HUDEP-2 (cell line): ENCODE data around the gene DIO1.
"Not testable (repeated sequence)": the region's sequence is repeated elsewhere in the genome, so short reads cannot be mapped to it uniquely, and the experiment has no call there.

Experiments used
- DNase-seq, 76 experiments: peaks; one replicate each; lab custom pipeline; 2025; ENCODE audit not compliant: unreplicated experiment in 76 of 76; lab: John Stamatoyannopoulos, UW

Gene DIO1

DNA sequence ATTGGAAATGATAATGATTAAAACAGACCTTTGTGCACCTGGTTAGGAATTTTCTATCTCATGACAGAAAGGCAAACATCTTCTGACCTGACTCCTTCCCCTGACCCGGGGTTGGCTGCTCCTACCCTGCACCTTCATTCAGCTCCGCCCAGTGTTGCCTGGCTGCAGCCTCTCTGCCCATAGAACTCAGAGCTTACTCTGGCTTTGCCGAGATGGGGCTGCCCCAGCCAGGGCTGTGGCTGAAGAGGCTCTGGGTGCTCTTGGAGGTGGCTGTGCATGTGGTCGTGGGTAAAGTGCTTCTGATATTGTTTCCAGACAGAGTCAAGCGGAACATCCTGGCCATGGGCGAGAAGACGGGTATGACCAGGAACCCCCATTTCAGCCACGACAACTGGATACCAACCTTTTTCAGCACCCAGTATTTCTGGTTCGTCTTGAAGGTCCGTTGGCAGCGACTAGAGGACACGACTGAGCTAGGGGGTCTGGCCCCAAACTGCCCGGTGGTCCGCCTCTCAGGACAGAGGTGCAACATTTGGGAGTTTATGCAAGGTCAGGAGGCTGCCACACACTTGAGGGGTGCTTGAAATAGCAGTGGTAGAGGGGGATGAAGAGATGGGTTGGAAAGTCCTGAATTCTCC lies at the start of gene DIO1:
TSS of gene DIO1 (plus strand) at position 189 of the 638 bp plus-strand sequence. CDS start at position 213, 24 bp downstream.
- no peak for DNase-seq

DNA sequence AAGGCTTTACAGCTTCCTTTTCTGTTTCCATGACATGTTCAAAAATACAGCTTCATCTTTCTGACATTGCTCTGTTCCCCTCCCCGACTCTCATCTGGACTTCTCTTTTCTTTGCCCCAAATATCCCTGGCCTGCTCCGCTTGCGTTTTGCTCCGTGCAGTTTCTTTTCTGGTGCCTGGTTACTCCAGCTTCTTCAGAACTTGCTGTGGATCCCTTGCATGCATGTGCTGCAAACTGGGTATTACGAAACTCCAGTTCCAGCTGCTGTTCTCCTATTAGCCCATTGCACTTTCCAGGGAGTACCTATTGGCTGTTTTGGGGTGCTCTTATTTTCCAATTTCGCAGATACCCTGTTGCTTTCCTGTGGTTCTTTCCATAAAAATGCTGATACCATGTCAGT lies 46.0 kb upstream of the DIO1 start:
- DNase-seq, result no peak

DNA sequence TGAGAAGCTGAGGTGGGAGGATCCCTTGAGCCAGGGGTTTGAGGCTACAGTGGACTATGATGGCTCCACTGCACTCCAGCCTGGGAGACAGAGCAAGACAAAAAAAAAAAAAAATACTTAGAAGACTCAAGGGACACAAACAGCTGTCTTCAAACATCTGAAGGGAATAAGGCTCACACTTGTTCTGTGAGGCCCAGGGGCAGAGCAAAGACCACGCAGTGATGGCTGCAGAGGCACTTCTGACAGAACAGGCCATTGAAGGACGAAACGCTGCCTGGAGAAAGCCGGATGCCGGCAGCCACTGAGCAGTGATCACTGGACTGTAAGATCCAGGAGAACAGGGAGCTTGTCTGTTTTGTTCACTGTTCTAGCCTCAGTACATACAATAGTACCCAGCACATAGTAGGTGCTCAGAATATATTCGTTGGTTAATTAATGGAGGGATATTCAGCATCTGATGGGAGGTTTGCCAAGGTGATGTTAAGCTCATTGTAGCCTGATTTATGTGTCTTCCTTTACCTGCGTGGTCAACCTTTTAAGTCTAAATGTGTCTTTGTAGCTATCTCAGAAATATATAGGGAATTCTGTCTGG lies 43.8 kb upstream of the DIO1 start:
- no peak for DNase-seq

DNA sequence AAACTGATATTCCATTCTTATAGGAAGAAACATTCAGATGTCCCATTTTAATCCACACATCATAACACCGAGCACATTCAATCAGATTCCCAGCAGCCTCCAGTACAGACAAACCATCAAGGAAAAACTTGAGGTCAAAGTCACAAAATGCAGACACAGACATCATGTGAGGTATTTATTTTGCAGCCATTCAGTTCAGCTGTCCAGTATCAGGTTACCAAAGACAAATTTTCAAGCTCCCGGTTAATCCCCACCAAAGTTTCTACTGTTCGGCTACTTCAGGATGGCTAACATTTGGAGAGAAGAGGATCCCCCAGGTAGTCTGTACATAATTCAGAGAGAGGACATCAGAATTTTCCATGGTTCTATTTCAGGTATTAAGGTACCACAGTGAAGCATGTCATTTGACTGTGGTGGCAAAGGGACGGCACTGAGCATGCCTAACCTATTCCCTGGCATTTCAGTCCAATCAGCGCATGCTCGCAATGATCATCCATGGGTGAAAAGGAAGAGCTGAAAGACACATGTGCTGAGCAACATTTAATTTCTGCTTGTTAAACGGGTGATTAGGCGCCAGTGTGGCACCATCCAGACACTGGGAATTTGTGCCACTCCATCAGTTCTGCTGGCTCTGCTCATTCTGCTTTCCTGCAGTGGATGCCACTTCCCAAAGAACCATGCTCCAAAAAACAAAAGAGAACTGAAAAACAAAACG lies 42.3 kb upstream of the DIO1 start:
- DNase-seq, result no peak

DNA sequence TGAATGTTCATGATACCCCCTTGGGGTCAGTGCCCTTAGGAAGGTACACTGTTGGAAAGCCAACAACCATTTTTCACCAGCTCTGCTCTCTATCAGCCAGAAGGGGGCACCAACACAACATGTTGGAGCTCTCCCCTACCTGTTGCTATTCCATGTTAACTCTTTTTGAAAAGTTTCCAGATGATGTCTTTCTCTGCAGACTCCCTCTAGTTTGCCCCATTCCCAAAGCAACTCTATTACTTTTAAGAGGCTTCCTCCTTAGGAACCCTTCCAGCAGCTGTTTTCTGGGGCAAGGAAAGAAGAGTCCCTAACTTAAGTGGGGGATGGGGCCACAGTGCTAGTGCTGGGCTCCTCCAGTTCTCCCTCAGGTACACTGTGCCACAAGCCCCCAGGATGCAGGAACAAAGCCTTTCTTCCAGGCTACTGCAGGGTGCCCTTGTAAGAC lies 33.0 kb upstream of the DIO1 start:
- DNase-seq, result peak in 31 of 76 experiments; percentile 4 to 55 (median 24)

DNA sequence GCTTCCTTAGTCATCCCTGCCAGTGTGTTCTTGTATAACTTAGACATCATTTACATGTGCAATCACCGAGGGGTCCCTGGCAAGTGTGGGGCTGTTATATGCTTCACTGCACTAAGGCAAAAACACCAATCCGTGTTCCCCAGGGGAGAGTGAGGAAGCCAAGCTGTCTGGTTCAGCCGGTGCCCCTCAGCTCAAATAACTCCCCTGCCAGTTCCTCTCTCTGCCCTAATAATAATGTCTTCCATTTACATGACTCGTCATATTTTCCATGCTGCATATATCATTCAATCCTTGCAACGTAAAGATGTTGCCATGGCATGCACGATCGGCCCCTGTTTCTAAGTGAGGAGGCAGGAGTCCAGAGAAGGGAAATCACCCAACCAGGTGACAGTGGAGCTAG lies 31.5 kb upstream of the DIO1 start:
- DNase-seq, result no peak

DNA sequence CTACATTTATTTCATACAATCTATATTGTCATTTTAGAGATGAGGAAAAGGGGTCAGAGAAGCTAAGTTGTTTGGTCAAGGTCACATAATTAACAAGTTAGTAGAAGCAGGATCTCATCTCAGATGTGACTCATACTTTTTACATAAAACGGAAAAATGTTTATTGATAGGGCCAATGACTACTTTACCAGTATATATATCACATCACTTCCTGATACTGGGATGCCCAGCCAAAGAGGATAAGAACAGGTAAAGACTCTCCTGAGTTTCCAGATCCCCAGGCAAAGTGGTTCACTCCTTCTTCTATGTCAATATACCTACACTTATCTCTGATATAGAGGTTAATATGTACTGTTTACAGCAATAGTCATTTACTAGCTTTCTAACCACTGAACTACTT lies 25.4 kb upstream of the DIO1 start:
- no peak for DNase-seq

DNA sequence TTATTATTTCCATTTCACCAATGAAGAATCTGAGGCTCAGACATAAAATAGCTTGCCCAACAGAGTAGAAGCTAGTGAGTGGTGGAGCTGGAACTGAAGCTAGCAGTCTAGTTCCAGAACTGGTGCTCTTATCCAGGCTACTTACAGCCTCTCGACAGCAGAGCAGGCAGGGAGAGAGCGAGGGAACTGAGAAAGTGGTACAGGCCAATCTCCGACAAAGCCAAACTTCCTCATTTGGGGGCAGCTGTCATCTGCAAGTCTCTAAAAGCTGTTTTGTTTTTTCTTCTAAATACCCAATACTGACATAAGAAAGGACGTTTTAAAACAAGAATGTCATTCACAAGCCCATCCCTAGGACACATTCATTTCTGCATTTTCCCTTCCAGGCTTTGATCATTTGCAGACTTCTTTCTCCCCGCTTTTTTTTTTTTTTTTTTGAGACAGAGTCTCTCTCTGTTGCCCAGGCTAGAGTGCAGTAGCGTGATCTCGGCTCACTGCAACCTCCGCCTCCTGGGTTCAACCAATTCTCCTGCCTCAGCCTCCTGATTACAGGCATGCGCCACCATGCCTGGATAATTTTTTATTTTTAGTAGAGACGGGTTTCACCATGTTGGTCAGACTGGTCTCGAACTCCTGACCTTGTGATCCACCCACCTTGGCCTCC lies 24.4 kb upstream of the DIO1 start:
- DNase-seq, result no peak

DNA sequence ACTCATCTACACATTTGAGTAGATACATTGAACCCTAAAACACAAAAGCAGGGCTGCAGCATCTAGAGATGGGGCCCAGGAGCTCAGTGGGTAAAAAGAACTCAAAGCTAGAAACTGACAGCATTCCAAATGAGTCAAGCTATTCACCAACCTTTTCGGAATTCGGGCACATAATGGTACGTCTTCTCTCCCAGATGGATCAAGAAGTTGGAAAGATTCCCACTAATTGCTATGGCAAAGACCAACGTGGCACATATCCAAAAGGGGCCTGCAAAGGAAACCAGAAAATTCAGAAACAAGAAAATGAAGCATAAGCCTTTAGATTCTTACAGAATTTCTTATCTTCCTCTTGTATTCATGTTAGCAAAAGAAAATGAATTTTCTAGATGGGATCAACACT lies 22.8 kb upstream of the DIO1 start:
- DNase-seq, result no peak

DNA sequence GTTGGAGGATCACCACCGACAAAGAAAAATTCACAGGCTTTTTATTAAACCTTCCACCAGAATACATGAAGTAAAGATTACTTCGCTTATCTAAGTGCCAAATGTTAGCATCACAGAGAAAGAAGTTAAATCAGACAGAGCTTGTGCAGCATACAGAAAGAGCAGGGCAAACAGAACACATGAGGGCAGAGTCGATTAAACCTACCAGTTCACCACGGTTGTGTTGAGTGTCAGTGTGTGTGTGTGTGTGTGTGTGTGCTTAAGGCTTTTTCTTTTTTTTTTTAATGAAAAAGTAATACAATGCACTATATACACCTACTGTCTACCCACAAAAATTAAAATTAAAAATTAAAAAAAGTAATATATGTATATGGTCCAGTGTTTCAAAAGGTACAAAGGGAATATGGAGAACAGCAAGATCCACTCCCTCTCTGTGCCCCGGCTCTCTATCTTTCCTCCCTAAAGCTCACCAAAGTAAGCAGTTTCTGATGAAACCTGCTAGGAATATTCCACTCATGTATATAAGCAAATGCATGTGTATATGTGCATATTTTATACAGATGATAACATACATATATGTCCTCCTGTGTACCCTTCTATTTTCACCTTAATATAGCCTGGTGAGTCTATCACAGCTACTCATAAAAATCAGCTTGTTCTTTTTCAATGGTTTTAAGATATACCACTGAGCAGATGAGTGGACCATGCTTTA lies 22.1 kb upstream of the DIO1 start:
- DNase-seq, result no peak

DNA sequence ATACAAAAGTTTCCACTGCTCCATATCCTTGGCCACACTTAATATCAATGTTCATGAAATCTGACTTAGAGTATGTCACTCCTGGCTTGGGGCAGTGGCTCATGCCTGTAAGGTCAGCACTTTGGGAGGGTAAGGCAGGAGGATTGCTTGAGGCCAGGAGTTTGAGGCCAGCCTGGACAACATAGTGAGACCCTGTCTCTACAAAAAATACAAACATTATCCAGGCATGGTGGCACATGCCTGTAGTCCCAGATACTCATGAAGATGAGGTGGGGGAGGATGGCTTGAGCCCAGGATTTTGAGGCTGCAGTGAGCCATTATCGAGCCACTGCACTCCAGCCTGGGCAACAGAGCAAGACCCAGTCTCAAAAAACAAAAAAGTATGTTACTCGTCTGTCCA lies 18.8 kb upstream of the DIO1 start:
- not testable (repeated sequence) for DNase-seq

DNA sequence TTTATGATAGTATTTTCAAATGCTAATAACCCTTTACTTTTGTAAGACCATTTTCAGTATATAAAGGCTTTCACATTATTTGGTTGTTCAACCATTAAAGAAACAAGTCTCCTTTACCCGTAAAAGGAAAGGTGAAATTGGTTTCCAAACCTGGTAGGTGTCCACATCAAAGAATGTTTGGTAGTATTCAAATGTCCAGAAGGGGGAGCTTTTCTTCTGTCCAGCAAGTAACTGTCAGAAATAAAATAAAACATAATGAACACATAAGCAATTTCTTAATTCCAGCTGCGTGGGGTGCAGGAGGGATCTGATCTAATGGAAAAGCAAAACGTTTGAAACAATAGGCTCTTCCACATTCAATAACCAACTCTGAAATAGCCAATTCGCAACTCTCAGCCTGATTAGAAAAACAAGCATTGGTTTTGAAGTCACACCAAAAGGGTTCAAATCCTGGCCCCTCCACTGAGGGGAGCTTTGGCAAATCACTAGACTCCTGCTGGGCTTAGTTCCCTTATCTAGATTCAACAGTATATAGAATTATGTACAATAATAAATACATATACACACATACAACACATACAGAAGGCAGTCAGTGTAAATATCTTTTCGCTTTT lies 15.4 kb upstream of the DIO1 start:
- DNase-seq, result peak in 21 of 76 experiments; percentile 3 to 44 (median 21)

DNA sequence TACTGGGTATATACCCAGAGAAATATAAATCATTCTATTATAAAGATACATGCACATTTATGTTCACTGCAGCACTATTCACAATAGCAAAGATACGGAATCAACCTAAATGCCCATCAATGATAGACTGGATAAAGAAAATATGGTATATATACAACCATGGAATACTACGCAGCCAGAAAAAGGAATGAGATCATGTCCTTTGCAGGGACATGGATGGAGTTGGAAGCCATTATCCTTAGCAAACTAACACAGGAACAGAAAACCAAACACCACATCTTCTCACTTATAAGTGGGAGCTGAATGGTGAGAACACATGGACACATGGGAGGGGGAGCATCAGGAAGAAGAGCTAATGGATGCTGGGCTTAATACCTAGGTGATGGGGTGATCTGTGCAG lies 12.1 kb upstream of the DIO1 start:
- DNase-seq, result not testable (repeated sequence)

DNA sequence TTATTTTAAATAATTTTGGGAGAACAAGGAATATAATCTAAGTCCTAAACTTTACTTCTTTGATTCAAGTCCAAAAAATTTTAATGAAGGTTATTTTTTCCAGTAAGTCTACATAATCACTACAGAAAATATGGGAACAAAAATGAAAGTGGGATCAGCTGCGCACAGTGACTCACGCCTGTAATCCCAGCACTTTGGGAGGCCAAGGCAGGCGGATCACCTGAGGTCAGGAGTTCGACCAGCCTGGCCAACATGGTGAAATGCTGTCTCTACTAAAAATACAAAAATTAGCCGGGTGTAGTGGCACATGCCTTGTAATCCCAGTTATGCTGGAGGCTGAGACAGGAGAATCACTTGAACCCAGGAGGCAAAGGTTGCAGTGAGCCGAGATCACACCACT lies 10.4 kb upstream of the DIO1 start:
- not testable (repeated sequence) for DNase-seq

DNA sequence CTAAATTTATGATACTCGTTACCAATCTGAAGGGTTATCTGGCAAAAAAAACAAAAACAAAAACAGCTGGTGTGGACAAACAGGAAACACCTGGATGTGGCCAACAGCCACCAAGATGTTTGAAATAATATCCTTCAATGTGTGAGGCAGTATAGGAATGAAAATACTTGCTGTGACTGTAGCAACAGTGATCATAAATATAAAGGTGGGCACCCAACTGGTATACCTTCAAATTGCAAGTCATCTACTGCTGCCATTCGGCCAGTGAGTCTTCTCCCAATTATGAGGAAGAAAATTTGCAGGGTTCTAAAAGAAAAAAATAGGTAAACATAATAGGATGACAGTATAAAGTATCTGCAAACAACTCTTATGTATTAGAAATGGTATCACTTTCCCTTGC lies 5.3 kb upstream of the DIO1 start:
- no peak for DNase-seq

DNA sequence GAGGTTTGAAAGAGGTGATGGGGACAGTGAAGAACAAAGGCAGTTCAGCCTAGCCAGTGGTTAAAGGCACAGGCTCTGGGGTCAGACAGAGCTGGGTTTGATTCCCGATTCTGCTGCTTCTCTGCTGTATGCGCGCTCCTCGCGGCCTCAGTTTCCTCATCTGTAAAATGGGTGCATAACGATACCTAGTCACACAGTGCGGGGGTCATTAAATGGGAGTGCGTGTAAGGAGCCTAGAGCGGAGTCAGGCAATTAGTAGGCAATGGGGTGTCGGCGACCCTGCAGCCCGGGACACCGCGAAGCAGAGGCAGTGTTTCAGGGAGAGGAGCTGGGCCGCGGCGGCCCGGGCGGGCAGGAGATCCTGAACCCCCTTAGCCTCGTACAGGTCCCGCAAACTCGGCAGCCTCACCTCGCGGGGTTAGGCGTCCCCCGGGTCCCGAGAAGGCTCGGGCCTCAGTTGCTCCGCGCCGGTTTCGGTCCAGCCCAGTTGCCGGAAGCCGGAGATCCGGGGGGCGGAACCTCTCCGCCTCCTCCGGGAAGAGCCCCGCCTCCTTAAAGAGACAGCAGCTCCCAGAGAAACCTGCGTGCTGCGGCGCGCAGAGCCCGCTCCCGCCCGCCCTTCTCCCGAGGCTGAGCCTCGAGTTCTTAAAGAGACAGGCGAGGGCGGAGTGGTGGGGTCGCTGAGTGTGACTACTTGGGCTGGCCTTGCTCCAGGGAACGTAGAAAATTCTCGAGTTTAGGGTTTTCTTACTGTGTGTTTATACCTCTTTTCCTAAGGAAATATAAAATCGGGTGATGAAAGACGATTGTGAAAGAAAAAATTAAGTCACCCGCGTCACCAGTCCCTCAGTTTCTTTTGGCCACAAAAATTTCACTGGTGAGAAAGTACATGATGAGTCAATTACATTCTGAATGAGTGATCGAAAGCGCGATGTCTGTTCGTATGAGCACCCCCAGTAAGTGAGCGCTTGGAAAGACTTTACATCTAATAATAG lies 4.4 kb upstream of the DIO1 start, which contains the start of gene YIPF1:
TSS of gene YIPF1 (minus strand) at position 494 of the 995 bp plus-strand sequence. CDS start 860 bp downstream, outside the sequence.
- DNase-seq, result peak in 73 of 76 experiments; percentile 18 to 88 (median 73)

DNA sequence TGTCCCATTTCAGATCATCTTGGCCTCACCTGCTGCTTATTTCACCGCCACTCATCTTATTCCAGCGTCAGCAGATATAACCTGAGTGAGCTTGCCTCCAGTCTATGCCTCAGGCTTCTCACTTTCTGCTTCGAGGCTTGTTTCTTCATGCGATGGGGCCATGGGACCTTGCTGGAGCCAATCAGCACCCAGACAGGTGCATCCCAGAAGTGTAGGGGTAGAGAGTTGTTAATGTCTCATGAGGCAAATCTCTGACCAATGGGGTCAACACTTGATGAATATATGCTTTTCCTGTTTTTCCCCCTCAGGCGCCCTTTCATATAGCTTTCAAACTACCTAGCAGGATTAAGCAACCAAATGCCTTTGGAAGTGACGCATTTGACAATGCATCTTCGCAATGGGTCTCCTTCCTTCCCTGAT lies 3.5 kb upstream of the DIO1 start:
- DNase-seq, result peak in 1 of 76 experiments; percentile 4

DNA sequence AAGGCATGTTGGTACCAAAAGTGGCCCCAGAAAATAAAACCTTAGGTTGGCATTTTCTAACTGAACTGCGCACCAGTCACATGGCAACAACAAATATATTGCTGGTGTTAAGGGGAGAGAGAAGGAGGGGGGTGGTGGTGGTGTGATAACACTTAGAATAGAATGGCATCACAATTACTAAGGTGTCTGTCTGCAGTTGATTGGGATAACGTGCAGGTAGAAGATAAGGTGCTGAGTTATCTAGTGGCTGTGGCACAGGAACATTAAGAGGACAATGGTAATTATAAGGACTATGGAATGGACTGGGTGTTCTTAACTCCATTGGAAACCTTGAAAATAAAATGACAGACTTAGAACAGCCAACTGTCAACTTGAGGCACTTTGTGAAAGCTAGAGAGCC lies 3.0 kb upstream of the DIO1 start:
- DNase-seq, result peak in 3 of 76 experiments; percentile 2 to 7 (median 3)

DNA sequence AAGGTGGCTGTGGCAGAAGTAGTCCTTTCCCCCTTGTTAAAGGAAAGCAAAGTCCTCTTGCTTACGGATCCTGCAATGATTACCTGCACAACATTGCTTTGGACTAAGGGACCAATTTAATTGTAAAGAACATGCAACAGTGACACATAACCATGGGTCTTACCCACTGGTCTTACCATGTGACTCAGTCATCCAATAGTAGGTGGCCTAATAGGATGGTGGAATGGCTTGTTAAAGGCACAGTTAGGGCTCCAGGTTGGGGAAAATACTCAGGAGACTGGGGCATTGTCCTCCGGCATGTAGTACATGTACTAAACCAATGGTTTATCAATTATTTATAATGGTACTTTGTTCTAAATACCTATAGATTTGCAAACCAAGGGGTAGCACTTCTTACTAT lies 2.3 kb upstream of the DIO1 start:
- no peak for DNase-seq
